HUES48 (cell line): Measurements from ENCODE around the gene RNASEH1.

Experiments
- H3K27ac ChIP-seq: one replicate; pipeline ENCODE4 v1.7.0; 2013; ENCODE audit warnings: low read depth, low read length, inconsistent platforms
- H3K27me3 ChIP-seq: 2 replicates; pipeline ENCODE4 v1.6.1; 2013; ENCODE audit warnings: mild to moderate bottlenecking, low read length; ENCODE audit not compliant: control insufficient read depth, insufficient read depth
- H3K36me3 ChIP-seq: 2 replicates; pipeline ENCODE4 v1.6.1; 2013; ENCODE audit warnings: low read length; ENCODE audit not compliant: control insufficient read depth, insufficient read depth
- H3K4me1 ChIP-seq: 2 replicates; pipeline ENCODE4 v1.6.1; 2013; ENCODE audit warnings: mild to moderate bottlenecking, low read length; ENCODE audit not compliant: control insufficient read depth, insufficient read depth
- H3K4me3 ChIP-seq: 2 replicates; pipeline ENCODE4 v1.5.1; 2013; ENCODE audit warnings: mild to moderate bottlenecking, low read depth, low read length
- H3K9ac ChIP-seq: 2 replicates; pipeline ENCODE4 v1.6.1; 2013; ENCODE audit warnings: mild to moderate bottlenecking, low read depth, low read length, moderate library complexity
- H3K9me3 ChIP-seq: 2 replicates; pipeline ENCODE4 v1.6.1; 2013; ENCODE audit warnings: low read length; ENCODE audit not compliant: control insufficient read depth, insufficient read depth

The RNASEH1 gene

DNA sequence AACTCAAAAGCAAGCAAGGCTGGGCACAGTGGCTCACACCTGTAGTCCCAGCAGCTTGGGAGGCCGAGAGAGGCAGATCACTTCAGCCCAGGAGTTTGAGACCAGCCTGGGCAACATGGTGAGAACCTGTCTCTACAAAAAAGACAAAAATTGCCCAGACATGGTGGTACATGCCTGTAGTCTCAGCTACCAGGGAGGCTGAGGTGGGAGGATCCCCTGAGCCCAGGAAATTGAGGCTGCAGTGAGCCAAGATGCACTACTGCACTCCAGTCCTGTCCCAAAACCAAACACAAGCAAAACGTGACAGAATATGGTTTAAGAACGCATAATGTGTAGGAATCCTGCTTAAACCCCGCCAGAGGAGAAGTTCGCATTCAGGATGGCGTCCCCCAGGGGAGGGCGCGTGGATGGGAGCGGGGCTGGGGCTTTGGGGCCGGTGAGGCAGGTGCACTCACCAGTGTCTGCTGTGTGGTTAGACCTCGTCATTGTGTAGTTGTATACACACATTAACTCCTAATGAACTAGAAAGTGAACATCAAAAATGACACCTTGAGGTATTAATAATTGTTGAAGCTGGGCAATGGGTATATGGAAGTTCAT, 42.2 kb upstream of the RNASEH1 start:
- Histone ChIP-seq H3K4me1 (no peaks in the 10 kb centered on the region), H3K4me3 (no peak overlapping the region), H3K27me3 (no peaks in the 10 kb centered on the region), H3K9ac (no peak overlapping the region), H3K36me3 (no peaks in the 10 kb centered on the region), H3K27ac (no peak overlapping the region), H3K9me3 (no peaks in the 10 kb centered on the region)

DNA sequence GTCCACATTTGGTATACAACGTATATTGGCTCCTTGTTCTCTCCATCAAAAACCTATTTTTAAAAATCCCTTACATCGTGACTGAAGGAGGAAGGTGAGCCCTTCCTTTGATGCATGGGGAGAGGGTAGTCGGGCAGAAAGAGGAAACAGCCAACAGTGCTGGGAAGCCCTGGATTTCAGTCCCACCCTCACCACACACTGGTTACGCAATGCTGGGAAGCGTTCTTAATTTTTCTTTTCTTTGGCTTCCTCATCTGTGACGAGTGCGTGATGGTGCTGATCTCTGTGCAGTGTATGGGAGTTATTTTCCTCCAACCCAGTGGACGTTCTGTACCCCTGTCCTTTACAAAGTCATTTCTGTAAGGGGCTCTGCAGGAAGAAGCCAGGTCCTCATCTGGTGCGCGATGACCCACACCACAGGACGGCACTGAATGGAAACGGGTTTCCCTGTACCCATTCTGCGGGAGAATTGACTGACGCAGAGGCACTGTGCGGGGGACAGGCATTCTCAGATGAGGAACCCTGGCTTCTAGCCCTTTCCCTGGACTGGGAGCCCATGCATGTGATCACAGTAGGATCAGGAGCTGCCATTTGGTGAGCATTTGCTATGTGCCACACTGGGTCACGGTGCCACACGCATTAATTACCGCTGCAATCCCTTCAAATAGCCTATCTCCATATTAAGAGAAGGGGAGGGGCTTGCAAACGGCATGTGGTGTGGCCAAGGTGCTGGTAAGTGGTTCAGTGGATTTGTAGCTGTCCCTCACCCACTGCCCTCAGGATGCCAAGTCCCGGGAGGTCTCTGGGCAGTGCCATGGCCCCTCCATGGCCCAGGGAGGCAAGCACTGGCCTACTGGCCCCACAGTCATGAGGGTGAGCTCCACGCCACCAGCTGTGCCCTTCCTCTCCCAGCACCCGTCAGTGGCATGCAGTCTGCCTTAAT, 41.0 kb upstream of the RNASEH1 start:
- no peak overlapping the region for H3K27ac ChIP-seq
- no peaks in the 10 kb centered on the region for H3K36me3 ChIP-seq
- H3K27me3 ChIP-seq, result no peaks in the 10 kb centered on the region
- H3K9me3 ChIP-seq, result no peaks in the 10 kb centered on the region
- no peak overlapping the region for H3K4me3 ChIP-seq
- no peak overlapping the region for H3K9ac ChIP-seq
- no peaks in the 10 kb centered on the region for H3K4me1 ChIP-seq

DNA sequence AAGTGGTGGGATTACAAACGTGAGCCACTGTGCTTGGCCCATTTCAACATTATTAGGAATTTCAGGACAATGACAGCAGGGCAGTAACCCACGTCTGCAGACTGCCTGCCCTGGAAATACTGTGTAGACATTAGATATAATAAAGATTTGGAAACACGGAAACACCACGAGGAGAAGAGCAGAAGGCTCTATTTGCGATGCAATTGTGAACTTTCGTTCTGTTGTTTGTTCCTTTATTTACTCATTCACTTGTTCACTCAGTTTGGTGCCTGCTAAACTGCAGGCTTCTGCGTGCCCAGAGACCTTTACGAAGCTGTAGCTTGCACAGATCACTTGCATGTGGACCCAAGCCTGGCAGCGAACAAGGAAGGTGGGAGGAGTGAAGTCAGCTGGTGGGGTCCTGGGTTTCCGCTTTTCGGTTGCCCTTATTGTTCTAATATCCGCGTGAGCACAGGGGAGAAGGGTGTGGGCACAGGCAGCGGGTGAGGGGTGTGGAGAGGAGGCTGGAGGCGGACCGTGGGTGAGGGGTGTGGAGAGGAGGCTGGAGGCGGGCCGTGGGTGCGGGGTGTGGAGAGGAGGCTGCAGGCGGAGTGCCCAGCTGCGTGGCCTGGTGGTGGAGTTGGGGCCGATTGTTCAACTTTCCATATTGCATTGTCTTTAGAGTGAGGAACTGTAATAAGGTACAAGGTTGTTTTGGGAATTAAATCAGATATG, 40.2 kb upstream of the RNASEH1 start:
- H3K9me3 ChIP-seq, result no peaks in the 10 kb centered on the region
- H3K4me3 ChIP-seq, result no peak overlapping the region
- H3K36me3 ChIP-seq, result no peaks in the 10 kb centered on the region
- no peak overlapping the region for H3K27ac ChIP-seq
- no peaks in the 10 kb centered on the region for H3K4me1 ChIP-seq
- H3K9ac ChIP-seq, result no peak overlapping the region
- H3K27me3 ChIP-seq, result no peaks in the 10 kb centered on the region

DNA sequence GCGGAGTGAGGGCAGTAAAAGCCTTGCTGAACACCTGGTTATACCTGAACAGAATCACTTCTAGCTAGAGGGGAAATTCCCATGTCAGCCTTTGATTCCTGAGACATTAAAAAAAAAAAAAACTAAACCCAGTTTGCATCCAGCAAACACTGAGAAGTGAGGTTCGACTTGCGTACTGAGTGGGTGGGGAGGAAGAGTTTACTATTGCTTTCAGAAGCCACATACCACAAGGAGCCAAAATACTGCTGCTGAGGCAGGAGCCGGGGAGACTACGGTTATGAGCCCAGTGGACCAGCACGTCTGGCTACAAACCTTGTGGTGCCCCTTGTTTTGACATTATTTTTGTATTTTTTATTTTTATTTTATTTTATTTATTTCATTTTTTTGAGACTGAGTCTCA, 39.4 kb upstream of the RNASEH1 start:
- H3K27me3 ChIP-seq, result no peaks in the 10 kb centered on the region
- H3K36me3 ChIP-seq, result no peaks in the 10 kb centered on the region
- no peaks in the 10 kb centered on the region for H3K4me1 ChIP-seq
- no peak overlapping the region for H3K27ac ChIP-seq
- no peak overlapping the region for H3K9ac ChIP-seq
- no peaks in the 10 kb centered on the region for H3K9me3 ChIP-seq
- H3K4me3 ChIP-seq, result no peak overlapping the region

DNA sequence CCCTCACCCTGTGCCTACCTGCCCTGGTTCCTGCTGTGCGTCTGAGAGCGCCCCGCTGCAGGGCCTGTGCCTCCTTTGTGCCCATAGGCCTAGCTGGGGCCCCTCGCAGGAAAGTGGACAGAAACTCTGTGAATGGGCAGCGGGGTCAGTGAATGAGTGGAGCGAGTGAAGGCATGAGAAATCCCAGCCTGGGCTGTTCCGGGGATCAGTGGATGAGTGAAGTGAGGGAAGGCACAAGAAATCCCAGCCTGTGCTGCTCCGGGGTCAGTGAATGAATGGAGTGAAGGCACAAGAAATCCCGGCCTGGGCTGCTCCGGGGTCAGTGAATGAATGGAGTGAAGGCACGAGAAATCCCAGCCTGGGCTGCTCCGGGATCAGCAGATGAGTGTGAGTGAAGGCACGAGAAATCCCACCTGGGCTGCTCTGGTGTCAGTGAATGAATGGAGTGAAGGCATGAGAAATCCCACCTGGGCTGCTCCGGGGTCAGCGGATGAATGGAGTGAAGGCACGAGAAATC, 38.8 kb upstream of the RNASEH1 start:
- Histone ChIP-seq H3K4me3 (no peak overlapping the region), H3K4me1 (no peaks in the 10 kb centered on the region)

GRCh38 chr2:3595985-3596384, 37.9 kb upstream of the RNASEH1 start:
- Histone ChIP-seq H3K27me3 (no peaks in the 10 kb centered on the region), H3K27ac (no peak overlapping the region), H3K9ac (no peak overlapping the region), H3K4me3 (no peak overlapping the region), H3K4me1 (no peaks in the 10 kb centered on the region), H3K9me3 (no peaks in the 10 kb centered on the region), H3K36me3 (no peaks in the 10 kb centered on the region)

More for the DNA sequence above, 38.8 kb upstream of the RNASEH1 start:
- no peaks in the 10 kb centered on the region for H3K27me3 ChIP-seq
- H3K27ac ChIP-seq, result no peak overlapping the region
- H3K36me3 ChIP-seq, result no peaks in the 10 kb centered on the region
- no peaks in the 10 kb centered on the region for H3K9me3 ChIP-seq
- no peak overlapping the region for H3K9ac ChIP-seq

DNA sequence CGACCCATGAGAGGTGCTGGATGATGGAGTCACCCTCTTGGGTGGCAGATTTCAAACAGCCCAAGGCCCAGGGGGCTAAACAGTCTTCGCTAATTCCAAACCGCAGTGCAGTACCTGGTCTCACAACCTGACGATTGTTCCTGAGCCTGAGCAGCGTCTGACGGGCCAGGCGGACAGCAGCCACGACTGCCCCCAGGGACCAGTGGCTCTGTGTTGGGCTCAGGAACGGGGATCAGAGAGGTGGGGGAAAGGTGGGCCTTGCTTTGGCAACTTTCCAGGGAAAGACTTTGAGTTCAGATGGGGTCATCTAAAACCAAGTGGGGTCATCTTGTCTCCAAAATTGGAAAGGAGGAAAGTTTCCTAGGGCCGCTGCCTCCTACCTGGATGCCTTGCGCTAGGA, 37.3 kb upstream of the RNASEH1 start:
- H3K27ac ChIP-seq, result no peak overlapping the region
- H3K36me3 ChIP-seq, result no peaks in the 10 kb centered on the region
- no peaks in the 10 kb centered on the region for H3K9me3 ChIP-seq
- no peak overlapping the region for H3K9ac ChIP-seq
- no peaks in the 10 kb centered on the region for H3K4me1 ChIP-seq
- no peak overlapping the region for H3K4me3 ChIP-seq
- H3K27me3 ChIP-seq, result no peaks in the 10 kb centered on the region

DNA sequence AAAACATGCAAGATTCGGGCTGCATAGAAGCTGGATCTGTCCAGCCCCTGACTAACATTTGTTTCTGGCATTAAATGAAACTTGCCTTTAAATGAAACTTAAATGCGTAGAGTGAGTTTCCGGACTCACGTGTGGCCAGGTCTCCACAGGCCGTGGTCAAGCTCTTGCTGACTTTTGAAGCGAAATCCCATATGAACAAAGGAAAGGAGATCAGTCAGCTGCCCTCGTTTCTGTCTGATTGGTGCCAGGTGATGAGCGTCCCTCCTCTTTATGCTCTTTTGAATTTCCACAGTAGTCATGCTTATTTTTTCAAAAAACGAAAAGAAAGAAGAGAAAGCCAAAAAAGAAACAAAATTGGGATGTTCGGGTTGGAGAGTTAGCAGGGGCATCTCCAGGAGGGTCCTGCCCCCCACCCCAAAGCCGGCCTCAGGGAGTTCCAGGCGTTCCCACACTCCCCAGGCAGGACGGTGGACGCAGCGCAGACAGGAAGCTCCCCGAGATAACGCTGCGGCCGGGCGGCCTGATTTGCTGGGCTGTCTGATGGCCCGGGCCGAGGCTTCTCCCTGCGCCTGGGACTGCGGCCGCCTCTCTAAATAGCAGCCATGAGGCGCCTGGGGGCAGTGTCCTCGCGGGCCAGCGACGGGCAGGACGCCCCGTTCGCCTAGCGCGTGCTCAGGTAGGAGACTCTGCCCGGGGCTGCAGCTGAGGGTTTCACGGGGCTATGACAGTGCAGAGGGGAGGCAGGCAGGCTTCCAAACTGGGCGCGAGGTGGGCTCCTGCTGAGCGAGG, 36.6 kb upstream of the RNASEH1 start, which contains the start of gene COLEC11:
COLEC11 (plus strand) TSS at position 620 of the 789 bp plus-strand sequence. CDS start 9,229 bp downstream, outside the sequence.
- H3K4me3 ChIP-seq, result no peak within 1 kb of the TSS
- H3K27ac ChIP-seq, result no peak within 1 kb of the TSS
- H3K36me3 ChIP-seq, result no peaks in the 10 kb centered on the region
- H3K9ac ChIP-seq, result no peak within 1 kb of the TSS
- no peaks in the 10 kb centered on the region for H3K27me3 ChIP-seq
- no peaks in the 10 kb centered on the region for H3K9me3 ChIP-seq
- H3K4me1 ChIP-seq, result no peaks in the 10 kb centered on the region

DNA sequence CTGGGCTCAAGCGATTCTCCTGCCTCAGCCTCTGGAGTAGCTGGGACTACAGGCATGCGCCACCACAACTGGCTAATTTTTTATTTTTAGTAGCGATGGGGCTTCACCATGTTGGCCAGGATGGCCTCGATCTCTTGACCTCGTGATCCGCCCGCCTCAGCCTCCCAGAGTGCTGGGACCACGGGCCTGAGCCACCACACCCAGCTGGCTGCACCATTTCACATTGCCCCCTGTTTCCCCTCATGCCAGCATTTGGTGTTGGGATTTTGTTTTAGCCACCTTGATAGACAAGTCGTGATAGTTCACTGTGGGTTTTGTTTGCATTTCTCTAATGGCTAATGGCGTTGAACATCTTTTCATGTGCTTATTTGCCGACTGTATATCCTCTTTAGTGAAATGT, 31.0 kb upstream of the RNASEH1 start:
- Histone ChIP-seq H3K27me3 (no peaks in the 10 kb centered on the region), H3K9me3 (no peaks in the 10 kb centered on the region), H3K27ac (no peak overlapping the region), H3K36me3 (peaks cover 9% of the 10 kb centered on the region; the same call in 1 of the 2 replicates), H3K4me1 (no peaks in the 10 kb centered on the region), H3K4me3 (no peak overlapping the region), H3K9ac (no peak overlapping the region)

GRCh38 chr2:3588084-3588483, 30.0 kb upstream of the RNASEH1 start:
- Histone ChIP-seq H3K27ac (no peak overlapping the region), H3K9me3 (no peaks in the 10 kb centered on the region), H3K36me3 (peaks cover 19% of the 10 kb centered on the region), H3K4me1 (no peaks in the 10 kb centered on the region), H3K4me3 (no peak overlapping the region), H3K9ac (no peak overlapping the region), H3K27me3 (no peaks in the 10 kb centered on the region)
